Esophagus (tissue), 2 donors: ENCODE data around the gene POTEJ. TPM values are rescaled to one million over a fixed set of nuclear protein-coding genes. Genes with fewer than 3 reads are reported as not detected.
"Not testable (repeated sequence)": the region's sequence is repeated elsewhere in the genome, so short reads cannot be mapped to it uniquely, and the experiment has no call there.

Source experiments
- H3K27ac ChIP-seq, 2 donors: one replicate each; pipeline ENCODE4 v1.5.1; 2013; ENCODE audit warnings: low read depth in 2 of 2, mild to moderate bottlenecking in 2 of 2, inconsistent platforms in 1 of 2, low read length in 1 of 2, moderate library complexity in 1 of 2
- H3K27me3 ChIP-seq, 2 donors: one replicate each; pipeline ENCODE4 v1.6.1; 2013; ENCODE audit warnings: low read length in 2 of 2, control low read depth in 1 of 2, mild to moderate bottlenecking in 1 of 2; ENCODE audit not compliant: insufficient read depth in 2 of 2, control insufficient read depth in 1 of 2
- H3K36me3 ChIP-seq, 2 donors: one replicate each; pipeline ENCODE4 v1.6.1; 2013; ENCODE audit warnings: low read length in 1 of 2; ENCODE audit not compliant: control insufficient read depth in 2 of 2, insufficient read depth in 2 of 2
- H3K4me1 ChIP-seq, 2 donors: one replicate each; pipeline ENCODE4 v1.6.1; 2013; ENCODE audit warnings: low read length in 1 of 2; ENCODE audit not compliant: control insufficient read depth in 2 of 2, insufficient read depth in 2 of 2
- H3K4me3 ChIP-seq, 2 donors: one replicate each; pipeline ENCODE4 v1.5.1; 2013; ENCODE audit warnings: low read length in 2 of 2, mild to moderate bottlenecking in 2 of 2, low read depth in 1 of 2, moderate library complexity in 1 of 2
- H3K9me3 ChIP-seq, 2 donors: one replicate each; pipeline ENCODE4 v1.6.1; 2013; ENCODE audit warnings: mild to moderate bottlenecking in 2 of 2, low read depth in 1 of 2, low read length in 1 of 2, moderate library complexity in 1 of 2; ENCODE audit not compliant: control insufficient read depth in 2 of 2, insufficient read depth in 1 of 2
- WGBS, 2 donors: extraction: QIAGEN DNeasy Blood & Tissue Kit; methylation state at CpG; one replicate each; pipeline ENCODE4 v1.1.7; 2013; 5-methylcytosine and 5-hydroxymethylcytosine counted together
- polyA plus RNA-seq, 2 donors: library from polyadenylated mRNA; stranded (reverse); fragments of 200-250 nt; gene quantifications; one replicate each; pipeline ENCODE4 v1.2.3, GENCODE V29; 2013
- donor health status: healthy with polysubstance abuse.
- donor health status: Bipolar disorder and iron deficiency.

The POTEJ gene
- polyA plus RNA-seq, 2 donors, result not detected

DNA sequence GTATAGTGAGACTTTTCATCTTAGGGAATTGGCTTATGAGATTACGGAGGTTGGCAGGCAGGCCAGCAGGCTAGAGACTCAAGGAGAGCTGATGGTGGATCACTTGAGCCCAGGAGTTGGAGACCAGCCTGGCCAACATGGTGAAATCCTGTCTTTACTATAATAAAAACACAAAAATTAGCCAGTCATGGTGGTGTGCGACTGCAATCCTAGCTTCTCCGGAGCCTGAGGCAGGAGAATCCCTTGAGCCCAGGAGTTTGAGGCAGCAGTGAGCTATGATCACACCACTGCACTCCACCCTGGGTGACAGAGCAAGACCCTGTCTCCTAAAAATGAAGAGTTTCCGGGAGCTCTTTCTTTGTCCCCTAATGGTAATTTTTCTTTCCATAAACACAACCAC is 26.5 kb upstream of the POTEJ start:
- H3K9me3 ChIP-seq, H3K4me1 ChIP-seq, H3K27me3 ChIP-seq, H3K27ac ChIP-seq, H3K36me3 ChIP-seq, H3K4me3 ChIP-seq: not testable (repeated sequence)
- WGBS, 2 donors, result 95 to 97% methylated on average over 2 of the region's 4 CpGs

DNA sequence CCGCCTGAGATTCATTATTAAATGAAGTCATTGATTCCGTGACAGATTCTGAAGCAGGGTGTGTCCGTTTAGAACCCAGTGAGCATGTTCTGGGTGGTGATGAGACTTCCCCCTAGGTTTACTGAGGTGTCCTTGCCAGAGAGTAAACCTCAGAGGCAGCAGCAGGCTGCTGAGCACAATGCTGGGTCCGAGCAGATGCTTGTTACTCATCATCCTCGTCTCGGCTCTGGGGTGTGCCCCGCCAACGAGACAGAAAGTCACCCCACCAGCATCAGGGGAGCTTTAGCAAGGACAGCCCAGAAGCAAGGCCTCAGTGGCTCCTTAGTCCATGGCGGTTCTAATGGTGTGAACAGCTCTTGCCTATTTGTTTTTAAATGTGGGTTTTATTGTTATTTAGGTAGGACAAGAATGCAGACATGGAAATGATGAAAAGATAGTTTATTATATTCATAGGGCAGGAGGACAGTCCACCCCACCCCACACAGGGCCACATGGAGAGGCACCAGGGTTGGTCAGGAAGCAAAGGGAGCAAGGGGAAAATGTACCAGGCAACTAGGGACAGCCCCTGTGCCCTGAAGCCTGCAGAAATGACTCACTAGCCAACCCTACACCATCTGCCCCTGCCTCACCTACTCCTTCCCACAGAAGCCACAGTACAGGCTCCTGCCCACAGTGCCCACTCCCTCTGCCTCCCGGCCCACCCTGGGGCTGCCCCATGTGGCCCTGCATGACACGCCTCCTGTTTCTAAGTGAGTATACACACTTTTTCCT is 22.4 kb upstream of the POTEJ start:
- WGBS, 2 donors, result no CpG with 5 or more reads among the region's 11 CpGs
- H3K4me3 ChIP-seq, result not testable (repeated sequence)

DNA sequence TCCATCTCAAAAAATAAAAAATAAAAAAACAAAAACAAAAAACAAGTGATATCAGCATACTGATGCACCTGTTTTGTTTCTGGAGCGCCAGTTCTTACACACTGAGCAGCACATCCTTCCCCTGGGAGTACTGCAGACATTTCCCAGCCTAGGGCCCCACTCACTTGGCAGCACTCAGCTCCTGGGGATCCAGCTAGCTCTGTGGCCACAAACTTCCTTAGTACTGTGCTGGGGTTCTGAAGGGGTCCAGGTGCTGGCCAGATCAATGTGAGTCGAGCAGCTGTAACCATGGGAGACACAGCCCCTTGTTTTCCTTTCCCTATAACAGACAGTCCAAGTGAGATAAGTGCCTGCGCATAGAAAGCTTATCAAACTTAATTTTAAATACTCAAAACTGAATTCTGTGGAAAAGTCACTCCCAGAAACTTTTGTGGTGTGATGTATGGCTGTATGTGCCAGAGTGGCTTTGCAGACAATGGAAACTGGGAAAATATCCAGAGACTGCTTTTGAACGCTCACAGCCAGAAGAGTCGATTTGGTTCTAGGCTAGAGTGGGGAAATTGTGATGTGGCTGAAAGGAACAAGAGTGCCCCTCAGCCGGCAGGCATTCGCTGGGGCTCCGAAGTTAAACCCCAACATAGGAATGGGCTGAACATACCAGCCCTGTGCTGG is 20.9 kb upstream of the POTEJ start:
- H3K4me3 ChIP-seq, H3K27ac ChIP-seq, H3K4me1 ChIP-seq, H3K27me3 ChIP-seq, H3K9me3 ChIP-seq, H3K36me3 ChIP-seq: not testable (repeated sequence)
- WGBS, 2 donors, result 18 to 26% methylated on average over 5 of the region's 8 CpGs

More for the DNA sequence above, 22.4 kb upstream of the POTEJ start:
- H3K36me3 ChIP-seq, H3K27ac ChIP-seq, H3K4me1 ChIP-seq, H3K9me3 ChIP-seq, H3K27me3 ChIP-seq: not testable (repeated sequence)

DNA sequence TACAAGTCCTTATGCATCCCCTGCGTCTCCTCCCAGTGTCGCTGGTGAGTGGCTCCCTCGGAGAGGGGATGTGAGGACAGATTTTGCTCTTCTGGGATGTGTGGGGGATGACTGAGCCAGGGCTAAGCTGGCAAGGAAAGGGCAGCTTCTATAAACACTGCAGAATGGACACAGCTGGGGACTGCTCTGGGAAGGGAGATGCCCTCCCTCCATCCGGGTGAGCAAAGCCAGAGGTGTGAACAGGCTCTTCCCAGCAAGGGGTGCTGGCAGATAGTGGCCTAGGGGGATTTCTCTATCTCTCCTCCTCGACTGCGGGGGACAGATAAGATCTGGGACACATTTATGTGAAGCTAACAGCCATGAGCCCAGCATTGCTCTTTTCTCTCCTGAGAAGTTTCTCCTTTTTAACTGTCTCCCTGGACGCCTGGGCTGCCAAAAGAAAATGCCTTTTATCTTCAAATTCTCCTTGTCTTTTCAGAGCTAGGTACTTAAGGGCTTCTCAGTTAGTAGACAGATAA is 20.3 kb upstream of the POTEJ start:
- H3K9me3 ChIP-seq, H3K27me3 ChIP-seq, H3K36me3 ChIP-seq, H3K27ac ChIP-seq, H3K4me1 ChIP-seq, H3K4me3 ChIP-seq: not testable (repeated sequence)
- WGBS, 2 donors, result 16 to 20% methylated on average over 4 to 5 of the region's 7 CpGs

DNA sequence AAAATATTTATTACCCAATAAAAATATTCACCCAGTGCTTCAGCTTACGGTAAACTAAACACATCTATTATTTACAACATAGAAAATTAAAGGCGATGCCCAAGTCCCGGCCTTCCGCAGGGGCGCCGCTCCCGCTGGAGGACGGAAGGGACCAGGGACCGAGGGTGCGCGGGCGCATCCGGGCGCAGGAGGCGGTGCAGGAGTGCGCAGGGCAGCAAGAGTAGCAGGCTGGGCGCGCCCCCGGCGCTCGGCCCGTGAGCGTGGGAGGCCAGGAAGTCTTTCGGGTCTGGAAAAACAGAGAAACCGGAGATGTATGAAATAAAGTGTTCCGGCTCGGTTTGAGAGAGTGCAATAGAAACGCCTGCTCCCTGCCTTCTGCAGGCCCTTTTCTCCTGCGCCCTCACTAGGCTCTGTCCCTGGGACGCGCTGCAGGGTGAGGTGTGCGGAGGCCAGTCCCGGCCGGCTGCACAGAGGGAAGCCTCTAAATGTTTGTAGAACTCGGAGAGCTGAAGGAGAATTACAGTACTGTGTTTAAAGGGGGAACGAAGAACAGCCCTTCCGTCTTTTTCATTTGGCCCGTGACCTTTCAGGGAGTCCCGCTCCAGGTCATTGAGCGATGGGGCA is 18.3 kb upstream of the POTEJ start:
- WGBS, 2 donors, result 41 to 43% methylated on average over 6 to 8 of the region's 40 CpGs
- H3K36me3 ChIP-seq, H3K4me1 ChIP-seq, H3K27me3 ChIP-seq, H3K27ac ChIP-seq, H3K4me3 ChIP-seq, H3K9me3 ChIP-seq: not testable (repeated sequence)

DNA sequence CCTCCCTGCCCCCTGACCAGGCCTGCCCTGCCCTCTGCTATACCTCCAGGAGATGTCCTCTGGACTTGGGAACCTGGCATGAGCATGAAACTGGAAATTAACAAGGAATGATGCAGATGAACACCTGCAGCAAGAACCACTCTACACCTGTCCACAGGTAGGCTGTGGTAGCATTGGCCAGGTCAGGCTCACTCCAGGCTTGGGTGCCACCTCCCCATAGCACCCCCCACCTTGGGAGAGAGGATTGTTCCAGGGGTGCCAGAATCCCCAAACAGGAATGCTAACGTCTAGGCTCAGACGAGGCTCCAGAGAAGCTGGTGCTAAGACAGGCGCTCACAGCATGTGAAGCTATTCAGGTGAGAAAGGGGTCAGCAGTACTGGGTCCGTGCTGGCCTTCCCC is 17.2 kb upstream of the POTEJ start:
- 80 to 90% methylated on average over 2 of the region's 4 CpGs for WGBS, 2 donors
- H3K27me3 ChIP-seq, H3K27ac ChIP-seq, H3K4me1 ChIP-seq, H3K9me3 ChIP-seq, H3K36me3 ChIP-seq, H3K4me3 ChIP-seq: not testable (repeated sequence)

DNA sequence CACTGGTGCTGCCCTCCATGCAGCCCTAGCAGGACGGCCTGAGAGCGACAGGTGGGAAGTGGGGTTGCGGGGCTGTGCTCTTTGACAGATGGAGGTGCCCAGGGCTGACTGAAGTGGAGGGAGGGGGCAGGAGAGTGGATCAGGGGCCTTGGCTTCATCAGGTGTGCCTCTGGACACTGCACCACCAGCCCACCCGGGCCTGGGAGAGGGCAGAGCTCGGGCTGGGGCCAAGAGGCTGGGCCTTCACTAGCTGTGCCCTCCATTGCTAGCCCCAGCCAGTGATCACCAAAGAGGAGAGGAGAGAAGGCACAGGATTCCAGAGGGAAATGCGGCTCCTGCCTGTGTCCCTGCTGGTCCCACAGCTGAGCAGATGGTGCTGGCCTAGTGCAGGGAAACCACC is 14.5 kb upstream of the POTEJ start:
- not testable (repeated sequence) for H3K9me3 ChIP-seq, H3K27ac ChIP-seq, H3K4me3 ChIP-seq, H3K4me1 ChIP-seq, H3K27me3 ChIP-seq, H3K36me3 ChIP-seq
- 71 to 73% methylated on average over 2 of the region's 6 CpGs for WGBS, 2 donors

DNA sequence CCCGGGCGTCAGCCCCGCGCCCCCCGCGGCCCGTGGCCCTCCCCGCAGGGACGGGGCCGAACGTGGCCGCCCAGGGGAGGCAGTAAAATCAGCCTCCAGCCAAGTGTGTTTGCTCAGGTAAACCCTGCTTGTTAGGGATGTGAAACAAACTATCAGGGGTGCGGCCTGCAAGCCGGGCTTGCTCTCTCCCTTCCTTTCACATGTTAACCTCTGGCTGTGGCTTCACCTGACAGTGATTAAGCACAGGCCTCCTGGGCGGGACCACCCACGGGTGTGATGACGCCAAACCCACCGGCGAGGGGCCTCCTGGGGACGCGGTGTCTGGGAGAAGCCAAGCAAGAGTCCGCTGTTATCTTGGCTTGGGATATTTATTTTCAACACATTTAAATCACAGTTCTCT is 13.2 kb upstream of the POTEJ start:
- H3K4me1 ChIP-seq, H3K36me3 ChIP-seq, H3K9me3 ChIP-seq, H3K4me3 ChIP-seq, H3K27ac ChIP-seq, H3K27me3 ChIP-seq: not testable (repeated sequence)
- WGBS, 2 donors, result no CpG with 5 or more reads among the region's 22 CpGs

DNA sequence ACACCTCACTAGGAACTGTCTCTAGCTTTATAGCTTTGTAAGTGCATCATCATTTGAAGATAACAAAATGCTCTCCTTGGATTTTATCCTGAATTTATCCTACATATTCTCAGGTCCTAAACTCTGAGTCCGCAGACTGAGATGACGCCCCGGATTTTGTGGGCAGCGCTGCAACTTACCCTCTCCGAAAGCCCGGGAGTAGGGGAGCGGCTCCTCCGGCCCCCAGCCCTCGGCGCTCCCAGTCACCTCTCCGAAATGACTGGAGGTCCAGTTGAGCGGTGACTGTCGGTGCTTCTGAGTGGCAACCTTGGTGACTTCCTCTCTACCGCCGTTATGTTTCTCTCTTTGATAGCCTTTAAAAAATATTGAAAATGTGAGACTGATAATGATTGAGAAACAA is 12.8 kb upstream of the POTEJ start:
- WGBS, 2 donors, result 46 to 47% methylated on average over 12 to 13 of the region's 15 CpGs
- not testable (repeated sequence) for H3K4me3 ChIP-seq, H3K27ac ChIP-seq, H3K4me1 ChIP-seq, H3K27me3 ChIP-seq, H3K36me3 ChIP-seq, H3K9me3 ChIP-seq

DNA sequence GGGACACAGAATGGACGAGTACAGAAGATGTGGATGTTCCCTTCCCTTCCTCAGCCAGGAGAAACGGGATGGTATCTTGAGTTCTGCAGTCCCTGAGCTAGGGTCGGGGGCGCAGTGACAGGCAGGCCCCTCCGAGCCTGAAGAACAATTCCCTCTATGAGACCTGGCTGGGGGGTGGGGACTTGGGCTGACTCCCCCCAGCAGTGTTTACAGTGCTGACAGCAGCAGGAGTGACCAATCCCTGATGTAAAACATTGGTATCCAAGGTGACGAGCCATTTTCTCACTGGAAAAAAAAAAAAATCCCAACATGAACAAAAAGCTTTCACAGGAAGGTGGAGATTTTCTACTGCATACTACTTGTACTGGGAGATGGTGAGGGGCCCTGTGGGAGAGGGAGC is 11.8 kb upstream of the POTEJ start, which contains the start of gene CFC1:
Gene CFC1 (minus strand): TSS at position 183 of the 400 bp plus-strand sequence. CDS start 288 bp downstream, outside the sequence.
- not testable (repeated sequence) for H3K4me1 ChIP-seq, H3K27ac ChIP-seq, H3K27me3 ChIP-seq, H3K36me3 ChIP-seq, H3K4me3 ChIP-seq, H3K9me3 ChIP-seq
- WGBS, 2 donors, result no CpG with 5 or more reads among the region's 6 CpGs
